ENCODE results near the gene LITAFD. TPM values are rescaled to one million over a fixed set of nuclear protein-coding genes. Genes with fewer than 3 reads are reported as not detected.

Gene LITAFD
- total RNA-seq, 4 donors from 2014 or later: not detected

GRCh38 chr16:8858994-8859912 is 22.9 kb upstream of the LITAFD start:
- H3K27me3 ChIP-seq: no peaks in the 10 kb centered on the region
- TF ChIP-seq POLR2A (IDR thresholded peaks at IDR 0.05) (no peak), CTCF (IDR thresholded peaks at IDR 0.05) (no peak)
- no peak for DNase-seq
- H3K9me3 ChIP-seq: no peaks in the 10 kb centered on the region
- no peak overlapping the region for H3K4me3 ChIP-seq (replicated peaks in 1 of 3)
- no peak overlapping the region for H3K27ac ChIP-seq
- 94 to 95% methylated on average over 29 to 30 of the region's 31 CpGs for WGBS, 2 donors
- intact Hi-C loops (cut with DNase I): no loop called here
- peaks cover 0 to 15% of the 10 kb centered on the region in 2 donors for H3K36me3 ChIP-seq
- H3K4me1 ChIP-seq: peaks cover 11 to 21% of the 10 kb centered on the region in 2 donors

GRCh38 chr16:8859913-8860881 is 22.0 kb upstream of the LITAFD start:
- peaks cover 0 to 10% of the 10 kb centered on the region in 2 donors for H3K36me3 ChIP-seq
- DNase-seq: no peak
- WGBS, 2 donors: 74% methylated on average over 15 to 25 of the region's 25 CpGs
- no peaks in the 10 kb centered on the region for H3K27me3 ChIP-seq
- H3K4me3 ChIP-seq (replicated peaks in 1 of 3): no peak overlapping the region
- H3K4me1 ChIP-seq: peaks cover 15 to 28% of the 10 kb centered on the region in 2 donors
- intact Hi-C loops (cut with DNase I): no loop called here
- H3K9me3 ChIP-seq: no peaks in the 10 kb centered on the region
- peak overlapping the region in 1 of 3 donors; percentile 18 for H3K27ac ChIP-seq
- TF ChIP-seq POLR2A (IDR thresholded peaks at IDR 0.05): no peak

- H3K27me3 ChIP-seq: no peaks in the 10 kb centered on the region
- DNase-seq: no peak
- H3K36me3 ChIP-seq: peaks cover 0 to 6% of the 10 kb centered on the region in 2 donors
- no peak overlapping the region for H3K4me3 ChIP-seq (replicated peaks in 1 of 3)
- peak overlapping the region in 2 of 3 donors; percentile 1 to 38 for H3K27ac ChIP-seq
- H3K9me3 ChIP-seq: no peaks in the 10 kb centered on the region
- TF ChIP-seq CTCF (IDR thresholded peaks at IDR 0.05) (no peak), POLR2A (IDR thresholded peaks at IDR 0.05) (no peak)
- 84 to 85% methylated on average over 11 to 12 of the region's 14 CpGs for WGBS, 2 donors
- peaks cover 21 to 43% of the 10 kb centered on the region in 2 donors for H3K4me1 ChIP-seq
- intact Hi-C loops (cut with DNase I): no loop called here
These were observed 20.4 kb upstream of the LITAFD start for GRCh38 chr16:8861563-8862308.

GRCh38 chr16:8862309-8863130 is 19.6 kb upstream of the LITAFD start:
- intact Hi-C loops (cut with DNase I): no loop called here
- H3K4me1 ChIP-seq: peaks cover 29 to 51% of the 10 kb centered on the region in 2 donors

More at GRCh38 chr16:8862309-8863130, 19.6 kb upstream of the LITAFD start:
- Histone ChIP-seq H3K36me3 (peaks cover 0 to 6% of the 10 kb centered on the region in 2 donors), H3K4me3 (replicated peaks in 1 of 3) (no peak overlapping the region), H3K9me3 (no peaks in the 10 kb centered on the region), H3K27me3 (no peaks in the 10 kb centered on the region), H3K27ac (peak overlapping the region in 2 of 3 donors; percentile 1 to 38)
- TF ChIP-seq CTCF (IDR thresholded peaks at IDR 0.05) (no peak), POLR2A (IDR thresholded peaks at IDR 0.05) (no peak)
- 80 to 85% methylated on average over 14 of the region's 14 CpGs for WGBS, 2 donors
- DNase-seq: no peak
